BLaER1 treated with 17β-estradiol and CSF1 and Interleukin-3, amounts not matched to agents 10 nM and 100 nM (cell line): Measurements from ENCODE around the gene COLEC12.

Experiments used
- H3K27ac ChIP-seq, 11 experiments: shearing (Covaris generic); formaldehyde crosslinking; 2 replicates each; pipeline ENCODE4 v1.8.1; 2022
- H3K27me3 ChIP-seq, 11 experiments: shearing (Covaris generic); formaldehyde crosslinking; 2 replicates each; pipeline ENCODE4 v1.8.1; 2022
- H3K36me3 ChIP-seq, 11 experiments: shearing (Covaris generic); formaldehyde crosslinking; 2 replicates each; pipeline ENCODE4 v1.8.1; 2022
- H3K4me1 ChIP-seq, 10 experiments: shearing (Covaris generic); formaldehyde crosslinking; 2 replicates each; pipeline ENCODE4 v1.8.1; 2022
- H3K4me2 ChIP-seq, 11 experiments: shearing (Covaris generic); formaldehyde crosslinking; 2 replicates each; pipeline ENCODE4 v1.8.1; 2022
- H3K4me3 ChIP-seq, 10 experiments: shearing (Covaris generic); formaldehyde crosslinking; 2 replicates each; pipeline ENCODE4 v1.8.1; 2022
- H3K9ac ChIP-seq, 11 experiments: shearing (Covaris generic); formaldehyde crosslinking; 2 replicates each; pipeline ENCODE4 v1.8.1; 2022
- H3K9me3 ChIP-seq, 11 experiments: shearing (Covaris generic); formaldehyde crosslinking; replicated peaks in 1 of 11; 2 replicates each; pipeline ENCODE4 v1.8.1; 2022
- H4K20me1 ChIP-seq, 11 experiments: shearing (Covaris generic); formaldehyde crosslinking; 2 replicates each; pipeline ENCODE4 v1.8.1; 2022
- Cebpa-rat ChIP-seq, 11 experiments: shearing (Covaris generic); IDR thresholded peaks; 2 replicates each; pipeline ENCODE4 v1.8.1; 2022

The COLEC12 gene

GRCh38 chr18:273525-273924 is 227.0 kb downstream of the COLEC12 start:
- Histone ChIP-seq H3K4me3 (no peak overlapping the region), H3K27ac (no peak overlapping the region), H3K4me1 (peaks cover 13 to 27% (median 15%) of the 10 kb centered on the region in 10 experiments), H4K20me1 (no peaks in the 10 kb centered on the region), H3K9me3 (peaks cover 7 to 13% (median 8%) of the 10 kb centered on the region in 11 experiments; a peak in 20 of 22 replicates), H3K27me3 (no peaks in the 10 kb centered on the region), H3K36me3 (no peaks in the 10 kb centered on the region), H3K9ac (no peak overlapping the region), H3K4me2 (no peak overlapping the region)
- no peak for TF ChIP-seq Cebpa-rat (IDR thresholded peaks at IDR 0.05)

GRCh38 chr18:272650-273049 is 227.9 kb downstream of the COLEC12 start:
- no peak overlapping the region for H3K9ac ChIP-seq
- no peaks in the 10 kb centered on the region for H3K27me3 ChIP-seq
- no peak overlapping the region for H3K4me3 ChIP-seq
- H3K4me1 ChIP-seq = peaks cover 13 to 27% (median 15%) of the 10 kb centered on the region in 10 experiments
- no peak overlapping the region for H3K27ac ChIP-seq
- TF ChIP-seq Cebpa-rat (IDR thresholded peaks at IDR 0.05) = no peak
- no peaks in the 10 kb centered on the region for H4K20me1 ChIP-seq
- H3K9me3 ChIP-seq = peaks cover 0 to 5% (median 0%) of the 10 kb centered on the region in 11 experiments; a peak in 7 of 22 replicates
- H3K36me3 ChIP-seq = no peaks in the 10 kb centered on the region
- no peak overlapping the region for H3K4me2 ChIP-seq

DNA sequence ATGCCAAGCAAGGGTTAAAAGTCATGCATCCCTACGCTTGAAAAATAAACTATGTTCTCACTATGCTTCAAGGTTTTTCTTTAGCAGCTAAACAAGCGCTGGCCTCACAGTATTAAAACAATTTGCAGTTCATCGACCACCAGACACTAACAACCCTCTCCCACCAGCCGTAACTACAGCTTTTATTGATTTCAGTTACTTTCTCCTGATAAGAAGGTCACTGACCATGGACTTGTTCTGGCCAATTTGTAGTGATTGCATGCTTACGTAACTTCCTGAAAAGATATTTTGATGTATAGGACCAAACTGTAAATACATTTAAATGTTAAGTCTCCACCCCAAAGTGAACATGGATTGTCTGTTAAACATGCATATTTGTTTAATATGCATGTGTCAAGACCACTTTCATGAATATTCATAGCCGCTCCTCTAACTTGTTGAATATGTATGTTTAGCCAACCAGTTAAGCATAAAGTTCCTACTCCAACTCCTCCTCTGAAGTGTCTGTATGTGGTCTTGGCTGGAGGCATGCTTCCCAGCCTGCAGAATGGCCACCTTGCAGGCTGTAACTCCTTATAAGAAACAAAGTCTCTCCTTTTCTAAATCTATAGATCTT is 230.9 kb downstream of the COLEC12 start:
- H4K20me1 ChIP-seq = peaks cover 0 to 14% (median 0%) of the 10 kb centered on the region in 11 experiments; a peak in 3 of 22 replicates
- peaks cover 28 to 34% (median 30%) of the 10 kb centered on the region in 10 experiments for H3K4me1 ChIP-seq
- peak overlapping the region in 2 of 11 experiments; percentile 98 to 99; a peak in 3 of 22 replicates for H3K9ac ChIP-seq
- H3K4me2 ChIP-seq = peak overlapping the region; percentile 76 to 94 (median 89)
- peak overlapping the region in 9 of 11 experiments; percentile 97 to 100 (median 99); a peak in 17 of 22 replicates for H3K27ac ChIP-seq
- no peaks in the 10 kb centered on the region for H3K9me3 ChIP-seq
- H3K36me3 ChIP-seq = peaks cover 4 to 19% (median 11%) of the 10 kb centered on the region in 11 experiments
- TF ChIP-seq Cebpa-rat (IDR thresholded peaks at IDR 0.05) = no peak
- no peaks in the 10 kb centered on the region for H3K27me3 ChIP-seq
- H3K4me3 ChIP-seq = peak overlapping the region in 4 of 10 experiments; percentile 81 to 94 (median 86); a peak in 1 of 20 replicates

DNA sequence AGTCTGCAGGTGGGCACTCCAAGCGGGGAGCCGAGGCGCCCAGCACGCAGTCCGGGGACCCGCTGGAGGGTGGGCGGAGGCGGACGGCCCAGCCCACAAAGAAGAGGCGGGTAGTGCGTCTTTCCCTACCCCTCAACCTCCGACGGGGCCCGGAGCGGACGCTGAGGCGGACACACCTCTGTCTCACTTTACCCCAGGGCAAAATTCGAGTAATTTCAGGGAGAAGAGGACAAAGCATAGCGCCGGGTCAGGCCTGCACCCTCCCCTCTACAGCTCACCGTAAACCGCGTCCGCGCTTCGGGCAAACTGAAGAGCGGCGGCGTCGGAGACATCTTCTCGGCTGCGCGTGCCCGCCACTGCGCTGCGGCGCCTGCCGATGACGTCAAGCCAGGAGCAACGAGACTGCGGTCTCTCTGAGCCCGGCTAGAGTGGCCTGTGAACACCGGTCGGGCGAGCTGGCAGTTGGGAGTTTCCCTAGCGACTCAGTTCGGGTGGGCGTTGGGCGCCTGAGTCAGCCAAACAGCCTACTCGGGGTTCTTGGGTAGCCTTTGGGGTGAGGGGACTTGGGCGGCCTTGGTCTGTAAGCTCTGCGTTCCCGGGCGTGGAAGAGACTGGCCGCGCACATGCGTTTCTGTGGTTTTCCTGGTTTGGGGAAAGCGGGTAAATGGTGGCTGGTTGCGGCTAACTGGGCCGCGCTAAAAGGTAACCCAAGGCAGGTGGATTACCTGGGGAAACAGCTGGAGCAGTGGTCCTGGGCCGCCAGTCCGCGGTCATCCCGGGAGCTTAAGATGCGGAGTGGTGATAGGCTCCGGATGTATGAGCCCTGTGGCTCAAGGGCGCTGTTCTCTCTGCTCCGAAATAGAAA is 232.6 kb downstream of the COLEC12 start, which contains the start of gene THOC1:
Gene THOC1 (minus strand): TSS at position 360 of the 865 bp plus-strand sequence. CDS start 28 bp downstream, at position 332.
- no peak for TF ChIP-seq Cebpa-rat (IDR thresholded peaks at IDR 0.05)
- H4K20me1 ChIP-seq = peaks cover 0 to 14% (median 0%) of the 10 kb centered on the region in 11 experiments; a peak in 3 of 22 replicates
- peaks cover 28 to 34% (median 30%) of the 10 kb centered on the region in 10 experiments for H3K4me1 ChIP-seq
- H3K4me3 ChIP-seq = peak within 1 kb of the TSS; percentile 78 to 94 (median 87)
- peak within 1 kb of the TSS; percentile 94 to 100 (median 99) for H3K27ac ChIP-seq
- peak within 1 kb of the TSS; percentile 78 to 97 (median 91) for H3K4me2 ChIP-seq
- H3K27me3 ChIP-seq = no peaks in the 10 kb centered on the region
- peak within 1 kb of the TSS; percentile 96 to 99 (median 99) for H3K9ac ChIP-seq
- peaks cover 21 to 36% (median 28%) of the 10 kb centered on the region in 11 experiments for H3K36me3 ChIP-seq
- H3K9me3 ChIP-seq = no peaks in the 10 kb centered on the region

DNA sequence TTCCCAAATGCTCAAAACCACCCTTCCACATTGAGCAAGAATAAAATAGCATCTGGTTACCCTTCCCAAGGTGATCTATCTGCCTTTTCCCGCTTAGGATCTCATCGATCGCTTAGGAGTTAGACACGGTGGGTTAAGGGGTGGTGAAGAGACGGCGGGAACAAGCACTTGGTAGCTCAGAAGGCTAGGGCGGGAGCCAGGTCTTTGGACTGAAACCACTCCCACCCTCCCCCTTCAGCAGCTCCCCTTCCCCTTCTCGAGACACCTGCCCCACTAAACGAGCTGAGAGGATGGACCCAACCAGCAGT is 233.2 kb downstream of the COLEC12 start:
- H4K20me1 ChIP-seq = peaks cover 0 to 14% (median 0%) of the 10 kb centered on the region in 11 experiments; a peak in 3 of 22 replicates
- H3K27me3 ChIP-seq = no peaks in the 10 kb centered on the region
- H3K27ac ChIP-seq = peak overlapping the region; percentile 94 to 100 (median 99)
- peaks cover 25 to 42% (median 33%) of the 10 kb centered on the region in 11 experiments for H3K36me3 ChIP-seq
- H3K4me1 ChIP-seq = peaks cover 28 to 34% (median 30%) of the 10 kb centered on the region in 10 experiments
- H3K9ac ChIP-seq = peak overlapping the region; percentile 96 to 99 (median 99)
- H3K4me2 ChIP-seq = peak overlapping the region; percentile 78 to 97 (median 91)
- H3K9me3 ChIP-seq = no peaks in the 10 kb centered on the region
- TF ChIP-seq Cebpa-rat (IDR thresholded peaks at IDR 0.05) = no peak
- peak overlapping the region; percentile 78 to 94 (median 87) for H3K4me3 ChIP-seq
